Iris pigment epithelial cell (primary cell): Measurements from ENCODE around the gene HDAC4.

Source experiments
- DNase-seq: peaks from one replicate; pipeline ENCODE4 v3.0.0-alpha.2; 2011; ENCODE audit warnings: low read depth

The HDAC4 gene

DNA sequence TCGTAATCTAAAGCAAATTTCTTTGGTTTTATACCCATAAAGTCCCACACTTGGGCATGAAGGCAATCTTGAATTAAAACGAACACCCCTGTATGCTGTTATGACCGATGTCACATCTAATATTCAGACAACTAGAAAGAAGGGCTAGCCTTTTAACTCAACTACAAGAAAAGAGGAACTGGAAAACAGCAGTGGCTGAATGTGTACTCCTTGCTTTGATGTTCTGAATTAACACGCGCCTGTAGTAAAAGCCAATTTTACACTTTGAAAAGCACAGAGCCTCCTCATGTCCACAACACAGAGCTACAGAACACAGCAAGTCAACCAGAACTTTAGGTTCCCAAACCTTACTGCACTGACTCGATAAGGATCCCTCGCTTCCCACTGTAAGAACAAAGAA, 147.6 kb downstream of the HDAC4 start:
- DNase-seq = no peak

DNA sequence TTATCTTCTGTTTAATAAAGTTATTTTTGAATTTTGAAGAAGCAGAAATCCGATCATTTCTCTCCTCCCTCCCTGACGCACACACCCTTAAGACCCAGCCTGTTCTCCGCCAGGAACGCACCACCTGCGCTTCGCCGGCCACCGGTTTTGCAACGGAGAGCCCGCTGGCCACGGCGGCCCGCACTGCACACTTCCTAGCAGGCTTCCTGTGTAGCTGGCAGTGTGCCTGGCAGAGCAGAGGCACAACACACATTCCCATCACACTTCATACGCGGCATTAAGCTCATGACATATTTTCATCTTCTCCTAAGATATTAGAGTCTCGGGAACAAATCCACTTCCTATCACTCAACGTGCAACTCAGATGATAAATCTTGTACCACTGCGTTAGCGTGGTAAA, 148.0 kb downstream of the HDAC4 start:
- no peak for DNase-seq

DNA sequence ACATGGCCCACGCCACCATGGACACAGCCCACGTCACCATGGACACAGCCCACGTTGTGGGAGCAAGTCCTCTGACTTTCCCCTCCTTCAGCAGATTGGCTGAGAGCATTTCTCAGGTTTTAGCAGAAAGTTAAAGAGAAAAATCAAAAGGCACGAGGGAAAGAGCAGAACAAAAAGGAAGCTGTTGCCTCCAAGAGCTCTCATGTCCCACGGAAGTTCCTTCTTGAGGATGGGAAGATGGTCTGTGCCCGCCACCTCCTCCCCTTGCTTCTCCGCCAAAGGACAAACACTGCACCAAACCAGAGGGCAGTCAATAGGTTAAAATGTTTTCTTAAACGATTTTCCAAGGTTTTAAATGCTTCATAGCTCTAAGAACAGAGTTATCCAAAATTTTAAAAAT, 148.4 kb downstream of the HDAC4 start:
- DNase-seq = no peak

DNA sequence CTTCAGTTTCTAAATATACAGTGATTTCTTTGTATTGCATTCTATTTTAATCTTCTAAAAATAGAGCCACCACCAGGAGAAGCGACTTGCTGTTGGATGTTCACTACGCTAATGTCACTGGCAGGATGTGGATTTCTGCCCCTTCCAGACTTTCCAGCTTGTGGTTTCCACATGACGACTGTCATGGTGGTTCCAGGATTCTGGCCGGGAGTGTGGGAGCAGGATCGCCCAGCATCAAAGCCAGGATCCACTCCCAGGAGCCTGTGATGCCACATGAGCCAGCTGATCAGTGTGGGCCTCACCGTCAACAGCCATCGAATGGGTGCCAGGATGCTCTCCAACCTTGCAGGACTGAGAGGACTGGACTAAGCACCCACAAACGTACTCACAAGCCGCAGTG, 148.8 kb downstream of the HDAC4 start:
- DNase-seq = no peak

DNA sequence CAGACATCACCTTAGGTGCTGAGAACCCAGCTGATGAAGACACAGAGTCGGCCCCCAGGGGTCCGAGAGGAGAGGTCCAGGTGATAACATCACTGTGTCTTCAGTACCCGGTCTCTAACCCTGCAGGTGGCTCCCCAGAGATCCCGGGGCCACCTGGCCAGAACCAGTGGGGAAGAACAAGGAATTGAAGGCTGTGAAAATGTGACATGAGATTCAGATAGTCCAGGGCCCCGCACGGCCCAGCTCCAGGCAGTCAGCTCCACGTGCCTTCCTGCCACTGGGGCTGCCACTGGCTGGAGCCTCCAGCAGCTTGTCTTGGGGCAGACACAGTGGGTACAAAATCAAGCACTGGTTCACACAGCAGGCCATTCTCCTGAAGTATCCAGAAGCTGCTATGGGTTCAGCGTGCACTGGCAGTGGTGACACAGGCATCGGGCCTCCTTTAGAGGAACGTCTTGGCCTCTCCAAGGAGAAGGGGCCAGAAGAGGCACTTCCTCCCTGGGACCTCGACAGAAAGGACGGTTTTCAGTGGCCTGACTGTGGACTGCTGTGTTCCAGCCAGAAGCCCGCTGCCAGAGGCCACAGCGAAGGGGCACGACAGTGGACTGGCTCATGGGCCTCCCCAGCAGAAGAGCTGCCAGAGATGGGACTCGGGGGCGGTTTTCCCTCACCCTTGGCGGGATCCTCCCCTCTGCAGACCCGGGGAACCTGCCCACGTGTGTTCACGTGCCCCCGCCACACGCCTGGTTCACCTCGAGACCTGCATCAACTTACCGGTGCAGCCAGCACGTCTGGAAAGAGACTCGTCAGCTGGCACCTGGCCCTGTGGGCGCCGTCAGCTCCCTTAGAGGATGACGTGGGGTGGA, 150.4 kb downstream of the HDAC4 start:
- no peak for DNase-seq

DNA sequence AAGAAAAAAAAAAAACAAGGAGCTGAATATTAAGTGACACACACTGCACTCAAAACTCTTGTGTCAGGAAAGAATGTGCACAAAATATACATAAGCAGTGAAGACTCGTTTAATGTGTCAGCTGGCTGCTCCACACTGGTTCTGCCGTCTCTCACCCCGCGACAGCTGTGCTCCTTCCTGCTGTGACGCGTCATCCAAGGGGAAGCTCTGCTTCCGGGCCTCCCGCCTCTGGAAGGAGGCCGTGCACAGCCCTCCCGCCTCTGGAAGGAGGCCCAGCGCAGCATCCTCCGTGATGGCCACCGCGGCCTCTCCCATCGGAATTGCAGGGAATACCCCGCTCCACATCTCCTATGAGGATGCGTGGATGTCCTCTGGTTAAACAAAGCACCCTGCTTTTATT, 151.0 kb downstream of the HDAC4 start:
- DNase-seq = no peak

DNA sequence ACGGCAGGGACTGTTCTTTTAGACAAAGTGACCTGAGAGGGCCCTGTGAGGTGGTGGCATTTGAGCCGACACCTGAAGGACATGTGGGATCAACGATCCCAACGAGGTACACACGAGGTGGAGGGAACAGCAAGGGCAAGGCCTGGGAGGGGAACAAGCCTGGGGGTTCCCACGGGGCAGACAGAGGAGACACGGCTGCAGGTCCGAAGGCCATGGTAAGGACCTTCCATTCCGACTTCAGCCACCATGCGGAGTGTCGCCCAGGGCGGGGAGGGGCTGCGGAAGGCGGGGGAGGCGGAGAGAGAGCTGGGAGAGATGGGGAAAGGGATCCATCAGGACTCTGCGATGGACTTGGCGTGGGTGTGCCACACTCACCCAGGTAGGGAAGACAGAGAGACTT, 151.8 kb downstream of the HDAC4 start:
- DNase-seq = no peak

DNA sequence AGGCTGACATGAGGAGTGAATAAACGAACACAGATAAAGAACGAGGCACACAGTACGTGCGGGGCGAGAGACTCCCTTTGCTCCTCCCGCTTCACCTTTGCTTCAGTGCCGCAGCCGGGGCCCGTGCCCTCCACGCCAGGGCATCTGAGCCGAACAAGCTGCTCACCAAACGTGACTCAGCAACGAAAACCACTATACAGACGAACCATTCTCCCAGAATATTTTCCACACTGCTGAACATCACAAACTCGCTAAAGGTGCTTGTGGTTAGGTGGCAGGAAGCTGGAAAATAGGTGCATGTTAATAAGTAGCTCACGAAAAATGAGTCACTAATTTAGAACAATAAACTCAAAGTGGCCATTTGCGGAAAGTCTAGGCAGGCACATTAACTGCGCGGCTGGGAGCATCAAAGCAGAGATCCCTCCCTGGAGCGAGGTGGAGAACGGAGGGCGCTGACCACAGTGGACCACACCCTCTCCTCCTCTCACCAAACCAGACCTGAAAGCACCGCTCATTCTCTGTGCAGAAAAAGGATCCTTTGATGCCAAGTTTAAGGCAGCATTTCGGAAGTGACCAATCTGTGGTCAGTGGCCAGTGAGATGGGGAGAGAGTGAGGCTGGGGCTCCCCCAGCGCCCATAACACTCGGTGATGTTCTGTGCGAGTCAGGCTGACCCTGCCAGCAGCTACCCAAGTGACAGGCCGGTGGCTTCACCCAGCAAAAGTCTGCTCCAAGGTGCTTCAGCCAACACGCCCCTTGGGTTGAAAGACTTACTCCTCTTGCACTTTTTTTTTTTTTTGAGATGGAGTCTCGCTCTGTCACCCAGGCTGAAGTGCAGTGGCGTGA, 153.2 kb downstream of the HDAC4 start:
- no peak for DNase-seq

DNA sequence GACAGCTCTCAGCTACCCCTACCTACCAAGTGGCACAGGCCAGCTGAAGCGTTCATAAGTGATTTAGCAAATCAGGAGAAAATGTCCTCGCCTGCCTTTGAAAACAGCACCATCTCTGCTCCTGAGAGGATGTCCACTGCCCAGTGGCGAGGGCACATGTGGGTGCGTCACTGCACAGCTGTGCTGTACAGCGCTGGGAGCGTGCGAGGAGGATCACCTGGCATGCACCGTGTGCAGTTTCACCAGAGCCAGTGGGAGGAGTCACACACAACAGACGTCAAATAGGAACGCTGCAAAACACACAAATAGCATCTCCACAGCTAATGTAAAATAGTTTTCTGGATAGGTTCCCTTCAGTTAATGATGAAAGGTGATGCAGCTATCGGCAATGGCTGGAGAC, 154.1 kb downstream of the HDAC4 start:
- DNase-seq = no peak

DNA sequence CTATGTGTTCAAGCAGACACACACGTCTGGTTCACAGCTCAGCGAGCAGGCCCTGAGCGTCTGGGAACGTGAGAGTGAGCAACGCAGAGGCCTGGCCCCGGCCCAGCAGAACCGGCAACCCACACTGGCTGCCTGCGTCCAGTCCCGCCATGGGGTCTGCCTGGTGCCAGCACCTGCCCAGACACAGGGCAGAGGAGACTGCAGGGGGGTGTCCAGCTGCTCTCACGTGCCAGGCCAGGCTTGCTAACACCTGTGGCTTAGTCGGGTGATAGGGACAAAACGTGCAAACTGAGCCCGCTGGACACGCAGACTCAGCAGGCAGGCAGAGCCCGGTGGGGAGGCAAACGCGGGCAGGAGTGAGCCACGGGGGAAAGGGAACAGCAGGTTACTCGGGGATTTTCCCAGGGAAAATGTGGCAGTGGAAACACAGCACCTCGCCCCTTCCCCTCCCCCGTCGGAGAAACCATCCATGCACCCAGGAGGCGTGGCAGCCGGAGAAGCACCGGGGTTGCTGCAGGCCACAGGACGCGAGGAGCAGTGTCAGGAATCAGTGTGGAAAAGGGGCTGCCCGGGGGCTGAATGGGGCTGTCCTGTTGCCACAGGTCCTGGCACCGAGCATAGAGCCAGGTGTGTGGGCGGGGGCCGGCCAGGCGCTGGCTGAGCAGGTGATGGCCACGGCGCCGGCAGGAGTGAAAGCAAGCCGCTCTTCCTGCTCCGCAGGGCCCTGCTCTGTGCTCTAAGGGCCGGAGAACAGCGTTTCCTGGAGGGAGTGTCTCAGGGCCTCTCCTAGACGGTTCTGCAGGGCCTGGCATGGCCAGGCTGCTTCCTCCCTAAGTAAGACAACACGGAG, 154.7 kb downstream of the HDAC4 start:
- DNase-seq = no peak

DNA sequence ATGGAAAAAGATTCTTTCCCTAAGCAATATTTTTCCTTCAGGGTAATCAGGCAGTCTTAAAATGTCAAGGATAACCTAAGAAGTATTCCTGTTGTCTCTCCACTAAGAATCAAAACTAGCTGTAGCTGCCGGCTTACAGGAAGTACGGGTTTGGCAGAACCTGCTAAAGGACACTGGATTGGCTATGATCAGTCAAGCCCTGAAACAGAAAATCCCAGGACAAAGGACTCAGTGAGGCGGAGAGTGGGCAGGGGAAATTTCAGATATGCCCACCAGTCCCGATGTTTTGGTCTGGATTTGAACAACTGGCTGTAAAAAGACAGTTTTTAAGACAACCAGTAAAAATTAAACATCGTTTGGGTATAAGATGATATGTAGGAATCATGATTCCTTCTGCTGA, 155.7 kb downstream of the HDAC4 start:
- DNase-seq = no peak

DNA sequence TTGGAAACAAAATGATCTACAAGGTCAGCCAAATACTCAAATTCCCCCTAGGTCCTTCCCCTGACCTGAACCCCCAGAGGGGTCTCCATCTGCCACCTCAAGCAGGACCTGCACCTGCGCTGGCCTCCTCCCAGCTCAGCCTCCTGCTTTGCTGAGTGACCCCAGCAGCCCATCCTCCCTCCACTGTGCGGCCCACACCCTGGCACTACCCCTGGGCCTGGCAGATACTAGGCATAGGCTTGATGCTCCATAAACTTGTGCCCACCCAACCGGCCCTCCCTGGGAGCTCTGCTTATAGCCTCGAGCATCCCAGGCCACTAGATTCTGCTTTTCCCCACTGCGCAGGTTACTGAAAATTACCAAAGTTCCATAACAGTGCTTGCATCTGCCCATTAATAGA, 156.2 kb downstream of the HDAC4 start:
- DNase-seq = no peak

DNA sequence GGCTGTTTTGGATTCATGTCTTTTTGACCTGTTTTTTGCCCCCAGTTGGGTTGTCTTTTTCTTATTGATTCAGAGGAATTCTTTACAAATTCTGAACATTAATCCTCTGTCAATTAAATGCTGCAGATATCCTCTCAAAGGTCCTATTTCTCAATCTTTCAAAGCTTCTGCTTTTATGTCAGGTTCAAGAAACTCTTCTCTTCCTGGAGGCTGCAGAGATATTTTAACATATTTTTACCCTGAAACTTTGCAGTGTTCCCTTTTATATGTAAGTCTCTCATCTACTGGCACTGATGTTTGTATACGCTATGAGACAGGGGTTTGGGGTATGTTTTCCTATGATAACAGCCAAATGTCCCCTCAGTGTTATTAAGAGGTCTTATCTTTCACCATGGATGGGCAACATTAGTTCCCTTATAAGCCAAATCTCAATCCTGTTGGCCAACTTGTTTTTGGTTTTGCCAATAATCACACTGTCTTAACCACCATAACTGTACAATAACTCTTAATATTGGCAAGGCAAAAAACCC, 159.3 kb downstream of the HDAC4 start:
- DNase-seq = no peak

DNA sequence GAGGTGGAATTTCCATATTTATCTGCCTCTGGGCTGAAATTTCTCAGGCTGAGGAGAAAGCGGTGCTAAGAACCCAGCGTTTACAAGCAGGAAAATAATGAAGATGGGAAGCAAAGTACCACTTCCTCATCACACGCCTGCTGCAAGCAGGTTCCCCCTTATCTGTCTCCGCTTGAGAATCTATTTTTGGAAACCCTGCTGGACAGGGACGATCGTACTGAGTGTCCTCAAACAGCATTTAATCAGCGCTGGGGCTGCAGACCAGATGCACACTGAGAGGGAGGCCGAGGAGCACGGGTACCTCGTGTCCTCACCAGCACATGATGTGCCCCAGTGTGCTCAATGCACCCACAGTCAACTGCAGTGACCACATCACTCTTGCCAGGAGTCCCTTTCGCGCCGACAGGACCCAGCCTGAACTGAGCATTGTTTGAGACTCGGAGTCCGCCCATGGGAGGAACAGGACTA, 160.4 kb downstream of the HDAC4 start:
- no peak for DNase-seq

DNA sequence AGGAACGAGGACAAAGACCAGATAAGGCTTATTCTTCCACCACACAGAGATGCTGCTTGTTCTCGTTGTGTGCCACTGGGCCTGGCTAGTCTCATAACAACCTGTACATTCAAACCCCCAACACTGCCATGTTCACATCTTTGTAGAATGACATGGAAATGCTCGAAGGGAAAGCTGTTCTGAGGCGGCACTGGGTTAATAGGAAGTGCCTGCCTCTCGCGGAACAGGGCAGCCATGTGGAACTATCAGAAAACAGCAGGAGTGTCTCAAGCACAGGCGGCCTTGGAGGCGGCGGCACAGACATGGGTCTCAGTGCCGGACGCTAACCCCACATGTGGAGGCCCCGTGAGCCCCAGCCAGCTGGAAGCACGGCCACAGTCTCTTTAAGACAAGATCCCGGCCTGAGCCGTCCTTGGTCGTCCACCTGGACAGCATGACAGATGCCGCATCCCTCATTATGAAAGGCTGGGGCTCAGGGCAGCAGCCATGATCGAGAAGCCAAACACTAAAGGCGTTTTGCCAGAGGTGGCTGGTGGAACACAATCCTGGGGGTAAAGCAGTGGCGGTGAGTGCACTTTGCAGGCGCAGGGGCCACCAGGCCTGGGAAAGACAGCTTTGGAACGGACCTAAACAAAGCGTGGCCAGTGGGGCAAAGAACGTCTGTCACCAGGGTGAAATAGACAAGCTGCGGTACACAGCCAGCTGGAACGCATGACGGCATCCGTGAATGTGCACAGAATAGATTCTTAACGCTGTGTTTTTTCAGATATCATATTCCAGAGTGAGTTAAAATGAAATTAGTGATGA, 161.0 kb downstream of the HDAC4 start:
- no peak for DNase-seq

DNA sequence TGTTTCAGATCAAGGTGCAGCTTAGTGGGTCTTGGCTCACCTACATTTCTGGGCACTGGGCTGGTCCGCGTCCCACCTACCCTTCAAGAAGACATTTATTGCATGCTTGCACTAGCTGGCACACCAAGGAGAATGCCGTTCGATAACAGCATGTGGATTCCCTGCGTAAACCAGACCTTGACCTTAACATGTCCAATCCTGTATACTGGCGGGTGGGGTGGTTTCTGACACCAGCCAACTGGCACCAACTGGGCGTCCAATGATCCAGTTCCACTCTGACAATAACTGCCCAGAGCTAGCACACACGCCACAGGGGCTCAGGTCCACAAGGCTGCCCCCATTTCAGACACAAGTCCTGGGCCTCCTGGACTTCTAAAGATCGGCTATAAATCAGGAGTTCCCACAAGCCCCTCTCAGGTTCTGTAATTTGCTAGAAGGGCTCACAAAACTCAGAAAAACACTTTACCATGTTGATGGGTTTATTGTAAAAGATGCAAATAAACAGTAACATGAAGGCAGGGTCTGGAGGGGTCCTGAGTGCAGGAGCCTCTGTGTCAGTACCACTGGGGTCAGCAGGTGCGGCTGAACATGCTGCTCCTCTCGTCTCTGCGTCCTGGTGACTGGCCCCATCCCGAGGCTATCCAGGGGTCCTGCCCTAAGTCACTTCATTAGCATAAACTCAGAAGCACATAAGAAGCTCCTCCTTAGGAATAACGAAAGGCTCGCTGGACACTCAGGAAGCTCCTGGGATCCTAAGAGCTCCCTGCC, 161.8 kb downstream of the HDAC4 start:
- no peak for DNase-seq

DNA sequence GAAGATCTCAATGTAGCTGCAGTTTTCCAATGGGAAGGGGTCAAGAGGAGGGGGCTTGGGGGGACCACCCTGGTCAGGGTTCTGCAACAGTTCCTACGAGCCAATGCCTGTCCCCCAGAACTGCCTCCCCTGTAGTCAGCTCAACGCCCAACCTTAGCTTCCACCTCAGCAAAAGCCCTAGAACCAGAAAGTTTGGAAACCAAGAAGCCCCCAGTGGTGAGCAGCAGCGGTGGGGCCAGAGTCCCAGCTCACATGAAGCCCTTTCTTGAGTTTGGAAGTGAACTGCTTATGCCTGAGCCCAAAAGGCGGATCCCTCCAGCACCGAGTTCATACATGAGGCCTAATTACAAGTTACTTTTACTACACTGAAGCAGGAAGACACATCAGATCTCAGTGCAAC, 162.4 kb downstream of the HDAC4 start:
- DNase-seq = no peak

DNA sequence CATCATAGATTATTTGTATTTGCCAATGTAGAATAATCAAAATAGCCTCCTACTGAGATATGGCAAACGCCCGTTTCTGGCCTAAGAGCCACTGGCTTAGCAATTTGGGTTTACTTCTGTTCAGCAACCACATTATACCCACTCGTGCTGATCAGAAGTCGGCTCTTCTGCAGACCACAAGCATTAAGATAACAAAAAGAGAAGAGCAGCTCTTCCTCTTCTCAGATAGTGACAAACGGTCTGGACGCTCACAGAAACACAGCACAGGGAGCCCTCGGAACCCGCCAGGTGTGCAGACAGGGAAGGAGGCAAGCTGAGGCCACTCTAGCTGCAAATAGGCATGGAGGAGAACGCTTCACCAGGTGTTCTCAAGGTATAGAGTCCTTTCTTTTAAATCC, 164.0 kb downstream of the HDAC4 start:
- DNase-seq = no peak

DNA sequence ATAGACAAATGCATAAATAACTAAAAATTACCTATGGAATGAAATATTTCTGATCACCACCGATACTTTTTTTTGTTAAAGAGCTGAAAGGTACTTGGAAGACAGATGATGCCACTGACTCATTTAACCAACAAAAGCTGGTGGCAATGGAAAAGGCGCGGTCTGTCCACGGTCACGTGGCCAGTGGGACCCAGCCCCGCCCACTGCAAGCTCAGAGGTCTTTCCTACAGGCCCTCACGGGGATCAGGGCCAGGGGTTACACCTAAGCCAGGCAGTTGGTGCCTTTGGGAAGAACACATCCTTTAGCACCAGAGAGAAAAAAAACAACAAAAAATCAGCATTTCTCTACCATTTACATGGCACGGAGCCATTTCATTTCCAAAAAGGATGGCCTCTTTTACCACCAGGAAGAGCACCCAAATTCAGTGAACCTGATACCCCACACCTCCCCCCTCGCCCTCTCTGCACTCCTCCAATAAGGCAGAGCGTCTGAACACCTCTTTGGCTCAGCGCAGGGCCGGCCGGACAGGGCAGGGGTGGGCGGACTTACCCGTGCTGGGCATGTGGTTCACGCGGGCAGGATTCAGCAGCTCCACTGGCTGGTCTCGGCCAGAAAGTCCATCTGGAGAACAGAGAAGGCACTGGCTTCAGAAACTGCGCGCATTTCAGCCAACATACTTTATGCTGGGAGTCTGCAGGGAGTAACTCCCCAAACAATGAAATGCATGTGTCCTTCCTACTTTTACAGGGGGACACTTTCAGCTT, 164.6 kb downstream of the HDAC4 start:
- DNase-seq = no peak

DNA sequence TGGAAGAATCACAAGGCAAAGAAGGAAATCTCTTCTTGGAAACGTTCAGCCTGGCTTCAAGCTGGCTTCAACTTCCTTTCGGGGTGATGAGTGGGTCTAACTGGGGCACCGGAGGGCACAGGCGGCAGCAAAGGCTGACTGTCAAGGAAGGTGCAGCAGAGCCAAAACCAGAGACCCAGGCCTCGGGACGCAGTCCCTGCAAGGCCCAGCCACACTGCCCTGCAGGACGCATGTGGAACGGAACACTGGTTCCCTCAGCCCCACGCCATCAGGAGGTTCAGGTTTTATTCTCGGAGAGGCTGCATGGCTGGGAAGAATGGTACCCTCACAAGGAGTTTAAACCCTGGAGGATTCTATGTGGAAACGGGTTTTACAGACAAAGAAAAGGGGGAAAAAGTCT, 165.5 kb downstream of the HDAC4 start:
- DNase-seq = no peak
